ENCODE measurements around the gene AGBL4. TPM values are rescaled to one million over a fixed set of nuclear protein-coding genes. Genes with fewer than 3 reads are reported as not detected.

Gene AGBL4
- total RNA-seq, 4 donors from 2014 or later = 0.44 to 1.5 (median 1.2) TPM; not detected in 1

GRCh38 chr1:48978413-48978812, 1045.3 kb downstream of the AGBL4 start:
- DNase-seq (ENCODE audit: low spot score in 2 of 2) = no peak
- Histone ChIP-seq H3K4me1 (no peaks in the 10 kb centered on the region), H3K36me3 (no peaks in the 10 kb centered on the region), H3K9me3 (no peaks in the 10 kb centered on the region), H3K4me3 (no peak overlapping the region), H3K27ac (no peak overlapping the region), H3K27me3 (no peaks in the 10 kb centered on the region)
- WGBS, 2 donors = 43 to 64% methylated on average over 2 of the region's 2 CpGs
- TF ChIP-seq EP300 (IDR thresholded peaks at IDR 0.05) = no peak
- no peak for TF ChIP-seq POLR2A (IDR thresholded peaks at IDR 0.05)
- TF ChIP-seq CTCF (IDR thresholded peaks at IDR 0.05) = no peak

- WGBS, 2 donors = 83 to 84% methylated on average over 2 of the region's 2 CpGs
- no peaks in the 10 kb centered on the region for H3K36me3 ChIP-seq
- no peaks in the 10 kb centered on the region for H3K27me3 ChIP-seq
- H3K4me3 ChIP-seq = no peak overlapping the region
- no peaks in the 10 kb centered on the region for H3K9me3 ChIP-seq
- no peaks in the 10 kb centered on the region for H3K4me1 ChIP-seq
- H3K27ac ChIP-seq = no peak overlapping the region
- no peak for DNase-seq (ENCODE audit: low spot score in 2 of 2)
- TF ChIP-seq POLR2A (IDR thresholded peaks at IDR 0.05) (no peak), CTCF (IDR thresholded peaks at IDR 0.05) (no peak), EP300 (IDR thresholded peaks at IDR 0.05) (no peak)
Observed at GRCh38 chr1:48977273-48977672, 1046.5 kb downstream of the AGBL4 start.

GRCh38 chr1:48969971-48970370, 1053.8 kb downstream of the AGBL4 start:
- H3K27ac ChIP-seq = no peak overlapping the region
- DNase-seq (ENCODE audit: low spot score in 2 of 2) = no peak
- no peaks in the 10 kb centered on the region for H3K9me3 ChIP-seq
- WGBS, 2 donors = 18 to 55% methylated on average over 1 of the region's 1 CpG
- no peaks in the 10 kb centered on the region for H3K4me1 ChIP-seq
- no peaks in the 10 kb centered on the region for H3K27me3 ChIP-seq
- no peaks in the 10 kb centered on the region for H3K36me3 ChIP-seq
- no peak for TF ChIP-seq CTCF (IDR thresholded peaks at IDR 0.05)
- no peak for TF ChIP-seq POLR2A (IDR thresholded peaks at IDR 0.05)
- no peak for TF ChIP-seq EP300 (IDR thresholded peaks at IDR 0.05)
- H3K4me3 ChIP-seq = no peak overlapping the region

GRCh38 chr1:48967318-48967717, 1056.4 kb downstream of the AGBL4 start:
- no peak for DNase-seq (ENCODE audit: low spot score in 2 of 2)
- no peaks in the 10 kb centered on the region for H3K36me3 ChIP-seq
- no peaks in the 10 kb centered on the region for H3K4me1 ChIP-seq
- WGBS, 2 donors = 64 to 71% methylated on average over 3 of the region's 3 CpGs
- H3K9me3 ChIP-seq = no peaks in the 10 kb centered on the region
- no peaks in the 10 kb centered on the region for H3K27me3 ChIP-seq
- H3K4me3 ChIP-seq = no peak overlapping the region
- H3K27ac ChIP-seq = no peak overlapping the region
- no peak for TF ChIP-seq CTCF (IDR thresholded peaks at IDR 0.05)
- TF ChIP-seq EP300 (IDR thresholded peaks at IDR 0.05) = no peak
- no peak for TF ChIP-seq POLR2A (IDR thresholded peaks at IDR 0.05)

GRCh38 chr1:48966583-48966982, 1057.2 kb downstream of the AGBL4 start:
- Histone ChIP-seq H3K4me1 (no peaks in the 10 kb centered on the region), H3K27me3 (no peaks in the 10 kb centered on the region), H3K27ac (no peak overlapping the region), H3K4me3 (no peak overlapping the region), H3K9me3 (no peaks in the 10 kb centered on the region), H3K36me3 (no peaks in the 10 kb centered on the region)
- no peak for DNase-seq (ENCODE audit: low spot score in 2 of 2)
- TF ChIP-seq CTCF (IDR thresholded peaks at IDR 0.05) = no peak
- no peak for TF ChIP-seq EP300 (IDR thresholded peaks at IDR 0.05)
- no peak for TF ChIP-seq POLR2A (IDR thresholded peaks at IDR 0.05)
